ENCODE results near the gene RPL10A.

RPL10A gene

GRCh38 chr6:35475573-35475972 lies 7.4 kb downstream of the RPL10A start:
- no peak for DNase-seq (ENCODE audit: low read depth)

- DNase-seq (ENCODE audit: low read depth): no peak
These were observed 7.8 kb downstream of the RPL10A start for GRCh38 chr6:35476004-35476403.

GRCh38 chr6:35477028-35477427 lies 8.8 kb downstream of the RPL10A start:
- DNase-seq (ENCODE audit: low read depth): no peak

DNA sequence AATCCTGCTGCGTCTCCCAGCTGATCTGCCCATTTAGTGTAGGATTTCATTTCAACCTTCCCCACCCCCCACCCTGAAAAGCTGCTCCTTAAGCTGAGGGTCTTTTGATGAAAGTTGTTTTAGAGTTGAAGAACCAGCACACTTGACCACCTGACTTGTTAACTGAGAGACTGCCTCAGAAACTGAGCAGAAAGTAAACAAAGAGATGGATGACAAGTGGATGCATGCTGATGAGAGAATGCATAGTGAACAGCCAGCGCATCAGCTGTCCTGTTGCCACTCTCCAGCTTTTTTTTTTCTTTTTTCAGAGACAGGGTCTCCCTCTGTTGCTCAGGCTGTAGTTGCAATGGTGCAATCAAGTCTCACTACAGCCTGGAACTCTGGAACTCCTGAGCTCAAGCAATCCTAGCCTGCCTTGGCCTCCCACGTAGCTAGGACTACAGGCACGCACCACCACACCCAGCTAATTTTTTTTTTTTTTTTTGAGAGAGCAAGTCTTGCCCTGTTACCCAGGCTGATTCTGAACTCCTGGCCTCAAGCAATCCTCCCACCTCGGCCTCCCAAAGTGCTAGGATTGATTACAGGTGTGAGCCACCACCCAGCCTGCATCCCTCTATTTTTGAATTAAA lies 9.5 kb downstream of the RPL10A start:
- no peak for DNase-seq (ENCODE audit: low read depth)

- no peak for DNase-seq (ENCODE audit: low read depth)
These were observed 10.1 kb downstream of the RPL10A start for GRCh38 chr6:35478259-35478658.

- no peak for DNase-seq (ENCODE audit: low read depth)
These were observed 12.0 kb downstream of the RPL10A start for GRCh38 chr6:35480176-35480575.

- DNase-seq (ENCODE audit: low read depth): no peak
These were observed 13.0 kb downstream of the RPL10A start for GRCh38 chr6:35481226-35481625.

DNA sequence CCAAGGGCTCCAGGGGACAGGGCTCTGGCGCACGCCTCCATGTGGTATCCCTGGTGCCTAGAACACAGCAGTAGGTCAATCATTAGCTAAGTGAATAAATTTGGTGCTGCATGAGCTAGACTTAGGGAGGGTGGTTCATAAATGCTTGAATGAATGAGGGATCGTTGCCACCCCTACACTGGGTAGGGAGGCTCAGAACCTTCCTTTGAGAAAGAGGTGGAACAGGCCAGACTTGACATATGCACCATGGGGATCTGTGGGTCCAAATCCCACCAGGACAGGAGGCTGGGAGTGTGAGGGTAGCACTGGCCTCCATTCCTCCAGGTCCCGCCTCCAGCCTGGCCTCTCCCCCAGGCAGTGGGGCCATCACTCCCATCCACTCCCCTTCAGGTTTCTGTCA lies 14.9 kb downstream of the RPL10A start:
- no peak for DNase-seq (ENCODE audit: low read depth)

DNA sequence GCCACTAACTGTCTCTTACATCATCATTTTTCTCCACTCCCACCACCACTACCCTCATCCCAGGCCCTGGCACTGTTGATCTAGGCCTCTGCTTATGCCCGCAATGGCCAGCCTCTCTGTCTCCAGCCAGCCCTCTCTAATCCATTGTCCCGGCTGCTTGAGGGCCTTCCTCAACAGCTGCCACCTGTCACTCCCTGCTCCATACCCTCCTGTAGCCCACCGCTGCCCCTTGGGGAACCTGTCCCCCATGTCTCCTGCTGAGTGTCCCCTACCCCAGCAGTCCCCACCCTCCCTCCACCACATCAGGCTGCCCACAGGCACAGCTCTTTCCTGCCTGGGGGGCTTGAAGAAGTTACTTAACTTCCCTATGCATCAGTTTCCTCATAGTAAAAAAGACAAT lies 15.3 kb downstream of the RPL10A start:
- no peak for DNase-seq (ENCODE audit: low read depth)

GRCh38 chr6:35483893-35484645 lies 15.9 kb downstream of the RPL10A start:
- no peak for DNase-seq (ENCODE audit: low read depth)

GRCh38 chr6:35484921-35485392 lies 16.8 kb downstream of the RPL10A start:
- no peak for DNase-seq (ENCODE audit: low read depth)

DNA sequence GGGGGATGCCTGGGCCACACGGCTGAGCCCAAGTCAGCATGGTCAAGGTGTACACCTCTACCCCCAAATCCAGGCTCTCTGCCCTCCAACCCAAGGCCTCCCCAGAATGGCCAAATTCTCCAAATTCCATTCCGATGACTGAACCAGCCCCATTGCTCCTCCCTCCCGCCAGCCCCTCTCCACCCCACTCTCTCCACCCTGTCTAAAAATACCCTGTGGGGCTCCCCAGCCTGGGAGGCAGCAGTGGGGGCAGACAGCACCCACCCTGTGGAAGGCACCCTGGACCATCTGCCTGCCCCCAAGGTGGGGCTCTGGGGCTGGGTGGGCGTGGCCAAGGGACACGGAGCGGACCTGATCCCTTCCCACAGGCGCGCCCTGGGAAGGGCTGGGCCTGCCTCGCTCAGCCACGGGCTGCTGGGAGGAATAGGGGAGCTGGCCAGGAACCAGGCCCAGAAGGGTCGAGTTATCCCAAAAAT lies 17.2 kb downstream of the RPL10A start:
- DNase-seq (ENCODE audit: low read depth): no peak

DNA sequence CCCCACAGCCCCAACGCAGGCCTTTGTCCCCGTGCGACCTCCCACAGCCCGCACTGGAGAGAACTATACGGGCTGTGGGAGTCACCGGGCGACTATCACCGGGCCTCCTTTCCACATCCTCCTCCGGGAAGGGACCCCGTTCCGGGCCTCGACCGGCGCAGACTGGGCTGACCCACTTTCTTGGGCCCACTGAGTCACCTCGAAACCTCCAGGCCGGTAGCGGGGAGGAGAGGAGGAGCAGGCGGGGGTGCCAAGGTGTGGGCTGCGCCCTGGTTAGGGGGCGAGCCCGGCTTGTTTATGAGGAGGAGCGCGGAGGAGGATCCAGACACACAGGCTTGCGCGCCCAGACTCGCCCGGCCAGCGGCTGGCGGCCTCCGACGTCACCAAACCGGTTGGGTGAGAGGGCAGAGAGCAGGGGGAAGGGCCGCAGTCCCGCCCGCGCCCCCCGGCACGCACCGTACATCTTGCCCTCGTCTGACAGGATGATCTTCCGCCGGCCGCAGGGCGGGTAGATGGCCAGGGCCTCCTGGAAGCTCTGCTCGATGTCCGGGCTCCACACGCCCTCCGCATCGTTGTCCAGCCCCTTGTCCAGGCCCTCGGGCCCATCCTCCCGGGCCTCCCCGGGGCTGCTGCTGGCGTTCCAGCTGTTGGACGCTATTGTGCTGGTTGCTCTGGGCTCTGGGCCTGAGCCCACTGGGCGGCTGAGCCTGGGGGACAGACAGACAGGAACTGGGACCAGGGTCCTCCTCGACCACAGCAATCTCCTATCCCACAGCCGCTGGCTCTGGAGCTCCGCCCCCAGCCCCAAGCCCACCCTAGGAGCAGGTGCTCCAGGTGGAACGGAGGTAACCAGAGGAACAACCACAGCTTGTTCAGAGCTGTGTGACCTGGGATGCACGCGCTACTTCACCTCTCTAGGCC lies 18.1 kb downstream of the RPL10A start:
- DNase-seq (ENCODE audit: low read depth): no peak

GRCh38 chr6:35487658-35488516 lies 19.7 kb downstream of the RPL10A start:
- no peak for DNase-seq (ENCODE audit: low read depth)

DNA sequence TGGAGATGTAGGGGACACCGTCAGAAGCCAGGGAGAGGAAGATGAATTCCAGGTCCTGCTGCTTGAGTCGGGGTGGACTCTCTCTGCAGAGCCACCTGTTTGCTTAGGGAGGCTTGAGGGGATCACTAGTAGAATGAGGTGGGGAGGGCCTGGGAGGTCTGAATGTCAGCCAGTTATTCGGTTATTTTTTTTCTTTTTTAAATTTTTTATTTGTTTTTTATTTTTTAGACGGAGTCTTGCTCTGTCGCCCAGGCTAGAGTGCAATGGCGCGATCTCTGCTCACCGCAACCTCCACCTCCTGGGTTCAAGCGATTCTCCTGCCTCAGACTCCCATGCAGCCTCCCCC lies 20.3 kb downstream of the RPL10A start:
- DNase-seq (ENCODE audit: low read depth): no peak

DNA sequence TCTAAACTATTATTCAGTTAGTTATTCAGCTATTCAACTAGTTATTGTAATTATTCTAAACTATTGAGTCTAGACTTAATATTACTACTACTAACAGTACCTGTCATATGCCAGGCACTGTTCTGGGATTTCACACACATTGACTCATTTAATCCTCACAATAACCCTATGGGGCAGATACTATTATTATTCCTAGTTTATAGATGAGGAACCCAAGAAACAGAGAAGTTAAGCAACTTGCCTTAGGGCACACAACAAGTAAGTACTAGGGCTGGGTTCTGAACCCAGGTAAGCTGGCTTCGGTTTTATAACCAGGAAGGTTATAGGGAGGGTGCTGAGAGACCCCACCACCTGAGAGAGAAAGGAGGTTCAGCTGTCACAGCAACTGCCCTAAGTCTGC lies 20.9 kb downstream of the RPL10A start:
- no peak for DNase-seq (ENCODE audit: low read depth)

- no peak for DNase-seq (ENCODE audit: low read depth)
These were observed 22.0 kb downstream of the RPL10A start for GRCh38 chr6:35489995-35490791.

DNA sequence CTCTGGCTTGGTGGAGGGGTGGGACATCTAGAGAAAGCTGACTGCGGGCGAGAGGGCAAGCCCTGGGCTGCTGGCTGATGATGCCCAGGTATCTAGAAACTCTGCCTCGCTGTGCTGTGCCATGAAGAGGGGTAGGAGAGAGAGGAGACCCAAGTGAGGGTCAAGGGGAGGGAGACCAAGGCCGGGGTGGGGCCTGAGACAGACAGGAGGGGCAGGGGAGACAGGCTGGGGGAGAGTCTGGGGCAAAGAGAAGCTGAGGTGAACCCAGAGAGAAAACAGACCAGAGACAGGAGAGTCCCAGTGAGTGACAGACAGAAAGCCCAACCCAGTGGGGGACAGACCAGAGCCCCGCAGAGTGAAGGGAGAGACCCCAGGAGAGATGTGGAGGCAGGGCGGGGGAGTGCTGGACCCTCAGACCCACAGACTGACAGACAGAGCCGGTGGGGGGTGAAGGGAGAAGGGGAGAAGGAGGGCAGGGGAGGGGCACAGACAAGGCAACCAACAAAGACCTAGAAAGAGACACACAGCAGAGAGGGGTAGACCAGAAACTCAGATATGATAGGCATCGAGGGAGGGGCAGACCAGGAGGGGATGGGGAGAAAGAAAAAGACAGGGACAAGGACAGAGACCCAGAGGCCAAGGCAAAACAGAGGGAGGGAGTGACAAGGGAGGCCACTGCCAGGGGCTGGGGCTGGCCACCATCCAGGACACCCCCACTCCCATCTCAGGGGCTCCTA lies 22.8 kb downstream of the RPL10A start:
- DNase-seq (ENCODE audit: low read depth): no peak

DNA sequence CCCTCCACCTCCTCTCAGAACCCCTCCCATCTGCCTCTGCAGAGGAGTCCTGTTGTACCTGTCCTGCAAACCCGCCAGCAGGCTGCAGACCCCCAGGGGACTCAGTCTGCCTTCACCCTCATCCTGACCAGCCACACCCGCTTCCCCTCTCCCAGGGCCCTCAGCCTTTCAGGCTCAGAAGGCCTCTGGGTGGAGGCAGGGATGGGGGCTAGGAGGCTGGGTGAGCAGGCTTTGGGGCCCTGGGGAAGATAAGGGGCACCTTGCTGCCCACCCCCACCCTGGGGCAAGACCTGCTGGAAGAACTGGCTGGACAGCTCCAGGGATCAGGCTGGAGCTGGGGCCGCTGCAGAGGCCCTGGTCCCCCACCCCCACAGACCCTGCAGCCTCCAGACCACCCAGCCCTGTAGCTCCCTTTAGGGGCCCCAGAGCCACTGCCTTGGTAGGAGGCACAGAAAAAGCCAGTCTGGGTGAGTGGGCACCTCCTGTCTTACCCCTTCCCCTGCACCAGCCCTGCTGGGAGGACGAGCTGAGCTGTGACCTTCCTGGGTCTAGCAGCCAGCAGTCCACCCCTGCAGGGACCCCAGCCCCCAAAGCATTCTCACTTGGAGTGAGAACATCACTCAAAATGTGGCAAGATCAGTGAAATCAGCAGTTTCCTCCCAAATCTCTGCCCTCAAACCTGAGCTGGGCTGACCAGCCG lies 23.5 kb downstream of the RPL10A start:
- DNase-seq (ENCODE audit: low read depth): no peak

All from activated T-helper 9 cell treated with anti-CD3 and anti-CD28 coated beads, Interleukin-2, amount 50 U/mL, for 16 hours (primary cell).